Parathyroid adenoma (tissue), 2 donors: ENCODE data around the gene TTC39C.

Source experiments
- H2AFZ ChIP-seq: fragments of 300-600 bp; sonication (generic); one replicate; pipeline ENCODE4 v1.7.0; 2017; ENCODE audit warnings: antibody characterized with exemption, mild to moderate bottlenecking
- H3K27ac ChIP-seq: fragments of 300-600 bp; sonication (generic); one replicate; pipeline ENCODE4 v1.7.0; 2017
- H3K27me3 ChIP-seq: fragments of 300-600 bp; sonication (generic); one replicate; pipeline ENCODE4 v1.7.0; 2017; ENCODE audit warnings: low read length; ENCODE audit not compliant: control insufficient read depth, insufficient read depth
- H3K36me3 ChIP-seq: fragments of 300-600 bp; sonication (generic); one replicate; pipeline ENCODE4 v1.7.0; 2017; ENCODE audit warnings: low read length; ENCODE audit not compliant: control insufficient read depth, insufficient read depth
- H3K4me1 ChIP-seq: fragments of 300-600 bp; sonication (generic); one replicate; pipeline ENCODE4 v1.7.0; 2017; ENCODE audit warnings: control low read depth
- H3K4me2 ChIP-seq: fragments of 300-600 bp; sonication (generic); one replicate; pipeline ENCODE4 v1.7.0; 2017; ENCODE audit warnings: low read length
- H3K4me3 ChIP-seq: fragments of 300-600 bp; sonication (generic); one replicate; pipeline ENCODE4 v1.7.0; 2017; ENCODE audit warnings: low read depth, low read length
- H3K79me2 ChIP-seq: fragments of 300-600 bp; sonication (generic); one replicate; pipeline ENCODE4 v1.7.0; 2017; ENCODE audit warnings: control low read depth
- H3K9ac ChIP-seq: fragments of 300-600 bp; sonication (generic); one replicate; pipeline ENCODE4 v1.7.0; 2017; ENCODE audit warnings: mild to moderate bottlenecking
- H3K9me3 ChIP-seq: fragments of 300-600 bp; sonication (generic); one replicate; pipeline ENCODE4 v1.7.0; 2017; ENCODE audit warnings: low read length; ENCODE audit not compliant: control insufficient read depth
- TF ChIP-seq, protein P1 (sequence below): fragments of 300-600 bp; sonication (generic); IDR thresholded peaks from one replicate; pipeline ENCODE4 v1.7.0; 2017; ENCODE audit warnings: antibody characterized with exemption, mild to moderate bottlenecking
- donor health status: primary hyperparathyroidism.

The TTC39C gene

DNA sequence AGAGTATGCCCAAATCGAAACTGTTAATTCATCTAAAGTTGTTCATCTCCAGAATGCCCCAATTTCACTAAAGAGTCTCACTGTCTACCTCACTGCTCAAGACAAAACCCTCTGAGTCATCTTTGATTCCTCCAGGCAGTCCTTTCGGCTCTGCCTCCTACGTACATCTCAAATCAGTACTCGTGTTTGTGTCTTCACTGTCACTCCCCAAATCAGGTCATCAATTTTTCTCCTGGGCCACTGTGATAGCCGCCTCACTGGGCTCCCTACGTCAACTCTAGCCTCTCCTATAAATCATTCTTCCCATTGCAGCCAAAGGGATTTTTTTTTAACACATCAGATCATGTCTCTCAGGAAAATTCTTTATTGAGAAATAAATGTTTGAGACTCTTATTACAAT lies 42.1 kb upstream of the TTC39C start:
- H3K9me3 ChIP-seq, result no peaks in the 10 kb centered on the region
- H3K79me2 ChIP-seq, result no peaks in the 10 kb centered on the region
- no peak overlapping the region for H3K9ac ChIP-seq
- H3K36me3 ChIP-seq, result no peaks in the 10 kb centered on the region
- no peak overlapping the region for H3K4me3 ChIP-seq
- no peaks in the 10 kb centered on the region for H3K27me3 ChIP-seq
- no peak overlapping the region for H3K4me2 ChIP-seq
- TF ChIP-seq, protein P1, sequence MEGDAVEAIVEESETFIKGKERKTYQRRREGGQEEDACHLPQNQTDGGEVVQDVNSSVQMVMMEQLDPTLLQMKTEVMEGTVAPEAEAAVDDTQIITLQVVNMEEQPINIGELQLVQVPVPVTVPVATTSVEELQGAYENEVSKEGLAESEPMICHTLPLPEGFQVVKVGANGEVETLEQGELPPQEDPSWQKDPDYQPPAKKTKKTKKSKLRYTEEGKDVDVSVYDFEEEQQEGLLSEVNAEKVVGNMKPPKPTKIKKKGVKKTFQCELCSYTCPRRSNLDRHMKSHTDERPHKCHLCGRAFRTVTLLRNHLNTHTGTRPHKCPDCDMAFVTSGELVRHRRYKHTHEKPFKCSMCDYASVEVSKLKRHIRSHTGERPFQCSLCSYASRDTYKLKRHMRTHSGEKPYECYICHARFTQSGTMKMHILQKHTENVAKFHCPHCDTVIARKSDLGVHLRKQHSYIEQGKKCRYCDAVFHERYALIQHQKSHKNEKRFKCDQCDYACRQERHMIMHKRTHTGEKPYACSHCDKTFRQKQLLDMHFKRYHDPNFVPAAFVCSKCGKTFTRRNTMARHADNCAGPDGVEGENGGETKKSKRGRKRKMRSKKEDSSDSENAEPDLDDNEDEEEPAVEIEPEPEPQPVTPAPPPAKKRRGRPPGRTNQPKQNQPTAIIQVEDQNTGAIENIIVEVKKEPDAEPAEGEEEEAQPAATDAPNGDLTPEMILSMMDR, result no peak
- no peaks in the 10 kb centered on the region for H3K4me1 ChIP-seq
- H3K27ac ChIP-seq, result no peak overlapping the region
- no peak overlapping the region for H2AFZ ChIP-seq

DNA sequence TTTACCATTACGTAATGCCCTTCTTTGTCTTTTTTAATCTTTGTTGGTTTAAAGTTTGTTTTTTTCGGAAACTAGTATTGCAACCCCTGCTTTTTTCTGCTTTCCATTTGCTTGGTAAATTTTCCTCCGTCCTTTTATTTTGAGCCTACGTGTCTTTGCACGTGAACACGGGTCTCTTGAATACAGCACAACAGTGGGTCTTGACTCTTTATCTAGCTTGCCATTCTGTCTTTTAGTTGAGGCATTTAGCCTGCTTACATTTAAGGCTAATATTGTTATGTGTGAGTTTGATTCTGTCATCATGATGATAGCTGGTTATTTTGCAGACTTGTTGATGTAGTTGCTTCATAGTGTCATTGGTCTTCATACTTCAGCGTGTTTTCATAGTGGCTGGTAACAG lies 37.5 kb upstream of the TTC39C start:
- no peaks in the 10 kb centered on the region for H3K27me3 ChIP-seq
- H3K36me3 ChIP-seq, result no peaks in the 10 kb centered on the region
- no peaks in the 10 kb centered on the region for H3K79me2 ChIP-seq
- H3K9me3 ChIP-seq, result no peaks in the 10 kb centered on the region
- H3K4me1 ChIP-seq, result no peaks in the 10 kb centered on the region
- no peak overlapping the region for H3K27ac ChIP-seq
- TF ChIP-seq, protein P1, result no peak
- no peak overlapping the region for H3K4me3 ChIP-seq
- H2AFZ ChIP-seq, result no peak overlapping the region
- no peak overlapping the region for H3K9ac ChIP-seq
- no peak overlapping the region for H3K4me2 ChIP-seq

DNA sequence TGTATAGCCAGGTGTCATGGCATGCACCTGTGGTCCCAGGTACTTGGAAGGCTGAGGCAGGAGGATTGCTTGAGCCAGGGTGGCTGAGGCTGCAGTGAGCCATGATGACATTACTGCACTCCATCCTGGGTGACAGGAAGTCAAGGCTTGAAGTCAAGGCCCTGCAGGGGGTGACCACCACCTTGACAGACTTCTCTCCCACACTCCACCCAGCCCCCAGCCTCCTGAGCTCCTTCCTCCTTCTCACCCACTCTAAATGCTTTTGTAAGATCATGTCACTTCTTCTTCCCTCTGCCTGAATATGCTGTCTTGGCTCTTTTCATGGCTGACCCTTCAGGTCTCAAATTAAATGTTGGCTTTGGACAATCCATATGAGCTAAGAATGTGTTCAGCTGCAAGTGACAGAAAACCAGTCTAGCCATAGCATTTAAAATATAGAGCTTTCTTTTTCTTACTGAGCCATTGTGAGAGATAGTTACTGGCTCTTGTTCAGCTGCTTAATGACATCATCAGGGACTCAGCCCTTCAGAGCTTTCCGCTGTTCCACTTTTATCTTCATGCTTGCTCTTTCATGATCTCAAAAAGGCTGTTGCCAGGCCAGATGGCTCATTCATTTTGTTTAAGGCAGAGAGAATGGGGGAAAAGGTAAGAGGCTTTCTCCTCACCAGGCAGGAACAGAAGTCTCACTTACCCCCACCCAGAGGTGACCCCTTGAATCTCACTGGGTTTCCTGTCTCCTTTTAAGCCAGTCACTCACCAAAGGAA lies 36.7 kb upstream of the TTC39C start:
- Histone ChIP-seq H3K36me3 (no peaks in the 10 kb centered on the region), H3K9me3 (no peaks in the 10 kb centered on the region), H3K9ac (no peak overlapping the region), H3K4me2 (no peak overlapping the region), H3K4me3 (no peak overlapping the region), H3K27me3 (no peaks in the 10 kb centered on the region), H3K4me1 (no peaks in the 10 kb centered on the region), H3K27ac (no peak overlapping the region), H2AFZ (no peak overlapping the region), H3K79me2 (no peaks in the 10 kb centered on the region)
- TF ChIP-seq, protein P1, result no peak

DNA sequence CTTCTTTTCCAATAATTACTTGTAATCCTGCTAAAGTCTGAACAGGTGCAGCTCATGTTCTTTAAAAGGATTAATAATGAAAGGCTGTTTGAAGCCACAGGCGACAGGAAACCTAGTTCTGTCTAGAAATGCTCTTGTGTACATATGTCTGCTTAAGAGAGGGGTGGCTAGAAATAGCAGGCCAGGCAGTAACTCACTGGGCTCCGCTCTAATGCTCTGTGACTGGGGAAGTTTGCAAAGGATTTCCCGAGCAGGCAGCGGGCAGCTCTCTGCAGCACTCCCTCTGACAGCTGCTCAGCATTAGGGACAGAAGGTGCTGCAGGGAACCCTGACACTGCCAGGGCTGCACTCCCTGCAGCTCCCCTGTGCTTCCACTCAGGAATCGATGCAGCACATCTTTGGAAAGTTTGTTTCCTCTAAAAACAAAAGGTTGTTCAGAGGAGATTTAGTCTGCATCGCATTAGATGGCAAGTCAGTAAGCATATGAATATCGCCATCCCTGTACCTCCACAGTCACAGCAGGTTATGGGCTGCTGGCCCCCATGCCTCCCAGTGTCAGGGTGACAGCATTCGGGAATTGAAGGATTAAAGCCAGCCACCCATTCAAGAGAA lies 33.1 kb upstream of the TTC39C start:
- no peak overlapping the region for H2AFZ ChIP-seq
- no peak overlapping the region for H3K4me2 ChIP-seq
- H3K79me2 ChIP-seq, result no peaks in the 10 kb centered on the region
- no peaks in the 10 kb centered on the region for H3K4me1 ChIP-seq
- H3K9me3 ChIP-seq, result no peaks in the 10 kb centered on the region
- H3K4me3 ChIP-seq, result no peak overlapping the region
- no peak overlapping the region for H3K27ac ChIP-seq
- no peaks in the 10 kb centered on the region for H3K27me3 ChIP-seq
- H3K36me3 ChIP-seq, result no peaks in the 10 kb centered on the region
- TF ChIP-seq, protein P1, result no peak
- no peak overlapping the region for H3K9ac ChIP-seq
